CD4-positive, alpha-beta T cell treated with Interleukin-4 for 4 hours (primary cell): ENCODE results near the gene P2RX4.
"Not testable (repeated sequence)": the region's sequence is repeated elsewhere in the genome, so short reads cannot be mapped to it uniquely, and the experiment has no call there.

Source experiments
- DNase-seq: peaks from one replicate; pipeline ENCODE4 v3.0.0-alpha.2; 2020

Gene P2RX4

GRCh38 chr12:121189619-121190155 lies 20.2 kb upstream of the P2RX4 start:
- DNase-seq = no peak

GRCh38 chr12:121190523-121191031 lies 19.4 kb upstream of the P2RX4 start:
- DNase-seq = no peak

- DNase-seq = no peak
Observed at GRCh38 chr12:121191151-121191550, 18.8 kb upstream of the P2RX4 start.

GRCh38 chr12:121196902-121197301 lies 13.0 kb upstream of the P2RX4 start:
- DNase-seq = peak; percentile 22

- no peak for DNase-seq
Observed at GRCh38 chr12:121198949-121199348, 11.0 kb upstream of the P2RX4 start.

GRCh38 chr12:121201140-121201539 lies 8.8 kb upstream of the P2RX4 start:
- not testable (repeated sequence) for DNase-seq

GRCh38 chr12:121202407-121203355 lies 7.2 kb upstream of the P2RX4 start:
- no peak for DNase-seq

GRCh38 chr12:121203482-121203881 lies 6.4 kb upstream of the P2RX4 start:
- DNase-seq = no peak

GRCh38 chr12:121205491-121205890 lies 4.4 kb upstream of the P2RX4 start:
- DNase-seq = no peak

- DNase-seq = not testable (repeated sequence)
Observed at GRCh38 chr12:121208571-121208970, 1.4 kb upstream of the P2RX4 start.

GRCh38 chr12:121209221-121209620 lies 708 bp upstream of the P2RX4 start:
- DNase-seq = no peak

- DNase-seq = no peak
Observed at GRCh38 chr12:121212875-121213274, 2.9 kb downstream of the P2RX4 start.

GRCh38 chr12:121214166-121214777 lies 4.3 kb downstream of the P2RX4 start:
- DNase-seq = peak; percentile 69

- DNase-seq = peak; percentile 54
Observed at GRCh38 chr12:121214855-121215745, 5.2 kb downstream of the P2RX4 start.

- DNase-seq = no peak
Observed at GRCh38 chr12:121216102-121216501, 6.2 kb downstream of the P2RX4 start.

- DNase-seq = no peak
Observed at GRCh38 chr12:121217063-121217462, 7.1 kb downstream of the P2RX4 start.

GRCh38 chr12:121217761-121218160 lies 7.8 kb downstream of the P2RX4 start:
- DNase-seq = no peak

GRCh38 chr12:121218588-121219352 lies 8.8 kb downstream of the P2RX4 start:
- no peak for DNase-seq

- no peak for DNase-seq
Observed at GRCh38 chr12:121219353-121219986, 9.5 kb downstream of the P2RX4 start.

- DNase-seq = peak; percentile 21
Observed at GRCh38 chr12:121222847-121223246, 12.9 kb downstream of the P2RX4 start.
